Renal cortex interstitium (tissue), 11 donors: Measurements from ENCODE around the gene SPOCK1. TPM values are rescaled to one million over a fixed set of nuclear protein-coding genes. Genes with fewer than 3 reads are reported as not detected.

ENCODE experiments used
- DNase-seq, 11 donors: peaks; one replicate each; pipeline ENCODE4 v3.0.0-alpha.2; 2013; ENCODE audit warnings: low read depth in 9 of 11, low spot score in 4 of 11; ENCODE audit errors: extremely low read depth in 1 of 11
- polyA plus RNA-seq, 3 donors: library from polyadenylated mRNA; unstranded; fragments of 120-200 nt; gene quantifications; one replicate each; pipeline ENCODE4 v1.2.1, GENCODE V29; 2013; ENCODE audit not compliant: insufficient read length in 3 of 3

The SPOCK1 gene
- polyA plus RNA-seq, 3 donors, result 6.5 to 9.7 (median 8.3) TPM

DNA sequence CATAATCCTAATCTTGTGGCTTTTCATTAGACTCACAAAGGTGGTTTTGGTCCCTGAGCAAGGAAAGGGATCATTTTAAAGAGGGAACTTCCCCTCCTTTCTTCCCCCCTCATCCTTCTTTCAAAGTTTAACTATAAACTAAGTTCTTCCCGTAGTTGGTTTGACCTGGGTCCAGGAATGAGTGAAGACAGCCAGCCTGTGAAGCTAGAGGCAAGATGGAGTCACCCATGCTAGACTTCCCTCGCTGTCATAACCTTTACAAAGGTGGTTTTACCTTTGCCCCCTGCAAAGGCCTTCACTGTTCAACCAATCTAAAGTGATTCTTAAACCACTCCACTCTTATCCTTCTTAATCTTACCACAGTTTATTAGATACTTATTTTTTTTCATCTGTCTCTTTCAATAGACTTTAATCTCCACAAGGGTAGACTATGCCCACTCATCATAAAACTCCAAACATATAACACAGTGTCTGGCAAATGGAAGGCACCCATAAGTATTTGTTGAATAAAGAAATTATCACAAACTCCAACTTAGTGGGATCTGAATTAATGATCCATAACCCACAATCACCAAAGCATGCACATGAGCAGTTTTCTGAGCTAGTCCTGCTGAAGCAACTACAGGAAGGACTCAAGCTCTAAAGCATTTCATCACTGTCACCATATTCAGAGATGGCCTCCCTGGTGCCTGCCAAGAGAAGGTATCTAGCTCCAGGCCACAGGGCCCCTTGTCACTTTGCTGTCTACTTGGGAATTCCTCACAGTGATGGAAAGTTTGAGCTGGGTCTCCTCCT, 369.0 kb downstream of the SPOCK1 start:
- no peak for DNase-seq

DNA sequence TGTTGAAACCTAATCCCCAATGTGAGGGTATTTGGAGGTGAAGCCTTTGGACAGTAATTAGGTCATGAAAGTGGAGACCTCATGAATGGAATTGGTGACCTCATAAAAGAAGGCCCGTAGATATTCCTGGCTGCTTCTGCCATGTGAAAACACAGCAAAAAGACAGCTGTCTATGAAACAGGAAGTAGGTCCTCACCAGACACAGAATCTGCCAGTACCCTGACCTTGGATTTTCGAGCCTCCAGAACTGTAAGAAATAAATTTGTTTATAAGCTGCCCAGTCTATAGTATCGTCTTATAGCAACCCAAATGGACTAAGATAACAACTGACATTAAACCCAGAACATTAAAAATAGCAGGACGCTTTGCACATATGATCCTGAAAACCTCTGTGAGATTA, 371.1 kb downstream of the SPOCK1 start:
- no peak for DNase-seq

DNA sequence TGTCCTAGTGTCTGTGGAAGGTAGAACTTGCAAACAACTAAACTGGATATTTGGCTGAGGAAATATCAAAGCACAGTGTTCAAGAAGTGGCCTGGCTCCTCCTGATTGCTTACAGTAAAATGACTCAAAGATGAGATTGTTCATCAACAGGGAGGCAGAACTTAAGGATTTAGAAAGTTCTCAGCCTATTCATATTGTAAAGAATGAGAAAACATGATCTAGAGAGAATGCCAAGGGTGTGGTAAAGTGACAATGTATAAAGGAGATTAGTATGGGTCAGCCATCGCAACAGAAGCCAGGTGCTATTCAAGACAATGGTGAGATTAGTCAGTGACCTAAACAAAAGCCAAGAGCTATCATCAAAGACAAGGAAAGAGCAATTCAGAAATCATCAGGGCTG, 372.3 kb downstream of the SPOCK1 start:
- DNase-seq, result no peak

DNA sequence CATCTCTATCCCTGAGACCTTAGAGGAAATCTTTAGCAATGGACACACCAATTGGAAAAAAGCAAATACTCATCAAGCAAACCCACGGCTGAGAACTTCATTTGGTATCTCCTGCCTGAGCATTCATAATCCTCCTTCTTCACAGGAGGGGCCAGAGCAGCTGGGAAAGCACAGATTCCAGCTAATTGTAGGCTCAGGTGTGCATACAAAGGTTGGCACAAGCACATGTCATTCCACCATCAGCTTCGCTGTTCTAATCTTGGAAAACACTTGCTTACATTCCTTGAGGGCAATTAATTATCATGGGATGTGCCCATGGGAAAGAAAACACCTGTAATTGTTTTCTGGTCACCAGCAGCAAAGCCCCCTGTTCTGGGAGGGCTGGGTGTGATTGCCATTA, 376.6 kb downstream of the SPOCK1 start:
- no peak for DNase-seq

DNA sequence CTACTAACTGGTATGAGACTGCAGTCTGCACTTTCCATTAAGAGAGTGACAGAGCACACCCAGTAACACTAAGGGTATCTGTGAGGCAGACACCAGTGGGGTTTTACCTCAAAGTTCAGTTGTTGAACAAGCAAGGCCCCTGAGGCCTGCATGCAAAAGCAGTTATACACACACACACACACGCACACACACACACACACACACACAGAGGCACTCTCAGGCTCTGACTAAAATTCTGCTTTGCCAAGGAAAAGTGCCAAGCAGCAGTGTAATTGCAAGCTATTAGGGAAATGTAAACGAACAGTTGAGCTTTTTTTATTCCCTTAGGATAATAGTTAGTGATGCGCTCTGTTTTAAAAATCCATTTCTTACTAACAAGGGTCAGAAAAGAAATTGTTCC, 377.1 kb downstream of the SPOCK1 start:
- DNase-seq, result no peak

DNA sequence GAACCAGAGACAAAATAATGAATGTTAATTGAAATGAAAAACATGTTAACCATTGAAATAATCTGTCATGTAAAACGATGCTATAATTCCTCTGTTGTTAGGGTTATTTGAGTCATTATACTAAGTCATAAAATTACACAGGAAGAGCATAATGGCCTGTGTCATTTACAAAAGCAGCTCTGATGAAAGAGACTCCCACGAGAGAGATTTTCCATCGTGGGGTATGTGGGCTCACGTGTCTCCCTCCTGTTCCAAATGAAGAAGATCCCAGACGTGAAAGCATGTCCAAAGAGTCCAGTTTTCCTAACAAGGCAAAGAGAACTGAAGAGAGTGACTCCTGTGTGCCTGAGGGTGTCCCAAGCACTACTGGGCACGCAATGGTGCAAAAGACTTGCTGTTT, 379.8 kb downstream of the SPOCK1 start:
- DNase-seq, result no peak

DNA sequence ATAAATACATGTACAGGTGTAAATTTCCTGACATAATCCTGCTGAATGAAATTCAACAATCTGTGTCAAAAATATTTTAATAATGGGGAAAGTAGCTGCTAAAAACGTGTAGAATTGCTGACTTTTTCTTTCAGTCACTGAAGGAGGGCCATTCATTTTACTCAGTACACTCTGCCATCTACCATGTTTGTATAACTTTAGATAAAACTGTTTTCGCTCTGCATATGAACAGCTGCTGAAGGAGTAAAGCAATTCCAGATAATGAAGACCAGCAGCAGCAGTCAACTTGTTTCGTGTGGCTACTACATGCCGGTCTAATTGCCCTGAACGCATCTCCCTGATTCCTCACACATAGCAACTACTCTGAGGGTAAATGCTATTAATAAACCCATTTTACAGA, 380.5 kb downstream of the SPOCK1 start:
- no peak for DNase-seq

DNA sequence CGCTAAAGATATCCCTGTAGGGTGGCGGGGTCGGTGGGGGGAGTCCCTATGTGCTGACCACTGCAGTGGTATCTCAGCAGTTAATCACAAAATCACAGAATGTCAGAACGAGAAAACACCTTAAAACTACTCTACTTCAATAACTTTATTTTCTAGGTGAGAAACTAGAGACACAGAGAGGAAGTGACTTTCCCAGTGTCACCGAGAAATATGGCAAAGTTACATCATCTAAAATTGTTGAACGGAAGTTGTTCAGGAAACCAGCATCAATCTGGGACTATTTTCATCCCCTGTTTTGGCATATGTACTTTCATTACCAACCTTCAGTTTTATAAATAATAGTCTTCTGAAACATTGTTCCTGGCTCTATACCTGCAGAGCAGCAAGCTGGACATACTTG, 384.0 kb downstream of the SPOCK1 start:
- no peak for DNase-seq

DNA sequence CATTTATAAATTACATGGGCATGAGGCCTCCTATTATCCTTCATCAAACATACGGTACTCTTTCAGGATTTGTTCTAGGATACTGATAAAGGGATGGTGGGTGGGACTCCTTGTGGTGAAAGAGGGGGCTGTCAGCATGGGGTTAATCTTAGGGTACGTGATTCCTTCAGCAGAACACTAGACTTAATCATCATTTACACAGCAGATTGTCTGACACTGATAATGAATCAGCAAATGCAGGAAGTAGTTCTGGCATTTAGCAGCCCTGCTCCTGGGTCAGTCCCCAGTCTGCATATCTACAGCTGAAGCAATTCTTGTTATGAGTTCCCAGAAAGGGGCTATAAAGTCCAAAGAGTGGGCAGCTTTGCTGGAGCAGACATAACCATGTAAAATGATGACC, 384.6 kb downstream of the SPOCK1 start:
- no peak for DNase-seq

DNA sequence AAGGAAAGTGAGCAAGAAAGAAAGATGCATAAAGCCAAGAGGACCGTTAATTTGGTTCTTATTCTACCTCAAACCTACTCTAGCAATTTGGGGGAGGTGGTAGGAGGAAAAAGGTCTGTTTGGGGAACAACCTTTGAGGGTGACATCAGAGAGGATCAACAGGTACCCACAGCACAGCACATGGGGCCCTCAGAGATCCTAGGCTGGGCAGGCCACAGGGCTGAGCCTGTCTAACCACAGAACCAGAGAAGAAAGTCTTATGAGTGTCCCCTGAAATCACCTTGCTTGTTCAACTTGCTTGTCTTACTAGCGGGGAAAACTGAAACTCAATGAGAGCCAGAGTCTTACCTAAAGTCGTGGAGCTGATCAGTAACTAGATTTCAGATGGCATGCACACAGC, 385.2 kb downstream of the SPOCK1 start:
- no peak for DNase-seq

DNA sequence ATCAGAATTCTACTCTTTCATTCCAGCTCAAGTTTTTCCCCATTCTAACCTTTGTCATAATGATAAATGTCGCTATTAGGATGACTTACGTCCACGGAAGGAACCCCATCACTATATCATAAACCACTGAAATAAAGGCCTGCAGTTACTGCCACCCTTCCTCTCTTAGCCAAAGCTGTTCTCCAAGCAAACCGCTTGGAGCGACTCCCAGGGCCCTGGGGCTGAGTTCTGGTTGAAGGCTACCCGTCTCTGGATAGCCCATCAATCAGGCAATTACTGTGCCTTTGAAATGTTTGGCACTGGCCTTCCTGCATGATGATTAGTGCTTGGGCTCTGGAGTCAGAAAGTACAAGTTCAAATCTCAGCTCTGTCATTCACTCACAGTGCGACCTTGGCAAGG, 386.0 kb downstream of the SPOCK1 start:
- no peak for DNase-seq

DNA sequence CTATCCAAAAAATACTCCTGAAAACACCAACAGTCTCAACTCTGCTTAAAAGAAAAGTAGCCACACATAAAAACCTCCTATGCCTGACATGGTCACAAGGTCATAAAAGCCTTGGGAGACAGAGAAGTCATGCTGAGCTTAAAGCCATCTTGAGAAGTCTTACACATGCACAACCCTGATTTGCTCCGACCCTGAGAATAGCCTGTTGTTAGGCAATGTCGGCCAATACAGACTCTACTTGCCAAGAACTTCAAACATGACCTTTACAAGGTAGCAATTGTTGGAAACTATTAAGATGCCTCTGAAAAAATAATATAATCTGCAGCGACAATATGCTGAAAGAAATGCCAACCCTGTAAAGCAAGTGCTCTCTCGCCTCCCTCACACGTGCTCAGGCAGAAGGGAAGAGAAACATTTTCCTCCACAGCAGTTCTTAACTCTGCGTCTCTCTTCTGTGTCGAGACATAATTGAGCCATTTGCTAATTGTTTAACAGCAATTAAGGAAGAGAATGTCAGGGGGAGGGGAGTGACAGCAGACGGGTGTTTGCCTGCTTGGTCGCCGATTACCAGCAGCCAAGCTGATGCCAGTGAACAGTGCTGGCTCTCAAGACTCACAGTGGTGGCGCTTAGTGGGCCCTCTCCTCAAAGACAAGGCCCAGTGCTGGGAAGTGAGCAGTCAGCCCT, 393.6 kb downstream of the SPOCK1 start:
- DNase-seq, result no peak

DNA sequence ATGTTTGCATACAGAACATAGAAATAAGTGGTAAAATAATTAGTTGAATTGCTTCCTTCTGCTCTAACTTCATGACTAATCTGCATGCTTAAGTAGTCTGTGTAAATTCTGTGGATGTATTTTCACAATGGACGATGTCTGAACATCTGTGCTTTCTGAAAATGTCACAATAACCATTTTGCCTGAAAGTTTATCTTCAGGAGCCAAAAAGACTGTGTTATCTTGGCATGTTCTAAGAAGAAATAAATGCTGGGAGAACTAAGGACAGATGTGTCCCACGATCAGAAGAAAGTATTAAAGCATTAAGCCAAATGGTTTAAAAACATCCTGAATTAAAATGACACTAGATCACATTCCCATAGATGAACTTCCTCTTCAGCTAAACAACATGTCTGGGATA, 397.6 kb downstream of the SPOCK1 start:
- DNase-seq, result no peak

DNA sequence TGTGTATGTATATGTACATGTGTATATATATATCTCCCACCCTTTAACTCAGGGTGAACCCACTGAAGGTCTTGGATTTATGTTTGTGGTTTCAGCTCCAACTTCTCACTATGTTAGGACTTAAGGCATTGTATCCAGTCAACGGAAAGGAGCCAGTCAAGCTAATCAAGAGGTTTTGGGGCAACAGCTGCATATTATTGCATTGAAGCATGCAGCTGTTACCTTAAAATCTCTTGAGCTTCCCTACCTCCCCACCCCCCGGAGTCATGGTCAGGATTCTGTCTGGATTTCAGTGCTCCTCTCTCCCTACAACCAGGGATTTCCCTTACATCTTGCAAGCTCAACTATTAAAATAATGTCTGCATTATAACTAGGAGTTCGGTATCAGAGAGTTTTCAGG, 399.5 kb downstream of the SPOCK1 start:
- DNase-seq, result no peak

DNA sequence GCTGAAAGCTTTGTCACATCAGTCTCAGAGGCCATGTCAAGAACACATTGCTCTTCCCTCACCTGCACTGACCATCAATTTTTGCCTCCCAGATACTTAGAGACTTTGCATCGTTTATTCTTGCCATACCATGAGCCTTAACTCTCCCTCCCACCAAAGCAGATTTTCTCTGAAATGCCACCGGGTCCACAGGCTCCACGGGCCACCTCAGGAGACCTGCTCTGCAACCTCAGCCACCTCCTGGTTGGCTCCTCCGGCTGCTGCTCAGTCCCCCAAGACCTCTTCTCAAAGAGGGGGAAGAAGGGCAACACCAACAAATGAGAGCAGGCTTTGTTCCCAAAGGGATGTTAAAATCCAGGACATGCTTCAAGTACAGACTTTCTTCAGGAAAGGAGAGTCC, 400.5 kb downstream of the SPOCK1 start:
- no peak for DNase-seq

DNA sequence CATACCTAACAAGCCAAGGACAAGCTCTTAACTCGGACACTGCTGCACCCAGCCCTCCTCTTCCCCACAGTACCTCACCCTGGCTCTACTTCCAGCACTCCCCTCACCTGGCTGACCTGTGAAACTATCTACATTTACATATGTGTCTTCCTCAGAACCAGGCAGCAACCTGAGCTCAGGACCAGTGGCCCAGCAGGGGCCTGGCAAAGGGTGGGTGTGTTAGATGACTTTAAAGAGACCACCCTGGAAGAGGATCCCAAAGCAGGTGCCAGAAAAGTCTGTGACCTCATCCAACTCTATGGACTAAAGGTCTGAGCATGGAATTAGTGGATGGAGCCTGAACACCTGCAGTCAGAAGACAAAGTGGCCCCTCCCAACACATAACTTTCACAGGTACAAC, 400.9 kb downstream of the SPOCK1 start:
- no peak for DNase-seq

DNA sequence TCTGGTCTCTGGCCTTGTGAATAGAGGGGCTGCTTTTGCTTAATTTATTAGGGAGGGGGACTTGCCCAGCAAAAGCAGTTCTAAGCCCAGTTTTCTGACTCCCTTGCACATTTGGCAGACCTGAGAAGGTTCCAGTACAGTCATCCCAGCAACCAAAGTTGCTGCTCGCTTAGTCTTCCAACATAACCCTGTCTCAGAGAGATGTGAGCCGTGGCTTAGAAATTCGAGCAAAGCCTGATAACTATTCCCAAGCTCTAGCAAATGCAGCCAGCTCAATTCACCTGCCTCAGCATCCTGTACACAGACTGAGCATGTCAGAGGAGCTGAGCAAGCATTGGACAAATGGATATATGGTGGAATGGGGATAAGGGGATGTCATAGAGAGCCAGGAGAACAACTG, 401.9 kb downstream of the SPOCK1 start:
- no peak for DNase-seq

DNA sequence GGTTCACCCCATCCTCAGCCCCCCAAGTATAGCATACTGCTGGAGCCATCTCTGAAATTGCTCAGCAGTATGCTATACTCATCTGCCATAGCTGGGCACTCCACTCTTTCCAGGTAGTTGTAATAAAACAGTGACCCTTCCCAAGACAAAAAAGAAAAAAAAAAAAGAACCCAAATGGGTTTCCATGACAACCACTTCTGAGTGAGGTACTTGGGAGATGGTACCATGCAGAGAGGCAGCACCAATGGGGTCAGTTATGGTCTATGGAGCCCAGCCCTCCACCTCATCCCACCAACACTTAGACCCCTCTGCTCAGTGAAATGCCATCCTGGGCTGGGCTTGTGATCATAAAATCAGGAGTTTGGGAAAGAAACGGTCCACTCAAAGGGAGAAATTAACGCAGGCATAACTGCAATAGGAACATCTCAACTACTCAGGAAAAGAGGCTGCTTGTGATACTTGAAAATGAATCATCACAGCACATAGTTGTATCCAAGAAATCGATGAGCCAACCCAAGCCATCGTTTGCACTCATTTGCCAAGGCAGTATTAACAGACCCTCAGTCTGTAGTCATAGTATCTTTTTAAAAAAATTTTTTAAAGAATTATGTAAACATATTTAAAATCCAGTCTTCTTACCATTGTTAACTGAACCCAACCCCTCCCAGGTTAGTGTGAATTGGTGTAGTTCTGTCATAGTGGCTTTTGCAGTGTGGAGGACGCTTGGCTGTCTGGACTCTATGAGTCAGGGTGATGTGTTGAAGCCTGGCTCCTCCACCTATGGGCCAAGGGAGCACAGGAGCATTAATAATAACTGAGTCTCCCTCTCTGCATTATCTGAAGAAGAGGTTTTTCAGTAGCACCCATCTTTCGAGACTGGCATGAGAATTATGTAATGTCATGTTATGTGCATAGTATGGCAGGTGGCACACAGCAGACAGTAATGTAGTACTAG, 402.7 kb downstream of the SPOCK1 start:
- DNase-seq, result no peak

DNA sequence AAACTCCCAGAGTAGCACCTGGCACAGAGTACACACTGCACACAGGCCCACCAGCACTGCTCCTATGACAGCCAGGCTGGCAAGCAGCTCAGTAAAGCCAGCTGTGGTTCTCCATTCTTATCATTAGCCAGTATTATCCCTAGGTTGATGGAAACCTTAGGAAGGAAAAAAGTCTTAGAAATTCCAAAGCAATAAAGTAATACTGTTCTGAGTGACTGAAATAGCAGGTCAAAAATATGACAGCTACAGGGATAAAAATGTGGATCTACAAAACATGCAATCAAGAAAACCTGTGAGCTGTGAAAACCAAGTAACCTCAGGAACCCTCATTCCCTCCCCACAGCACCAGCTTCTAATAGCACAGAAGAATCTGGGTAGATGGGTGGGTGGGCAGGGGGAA, 403.5 kb downstream of the SPOCK1 start:
- no peak for DNase-seq

DNA sequence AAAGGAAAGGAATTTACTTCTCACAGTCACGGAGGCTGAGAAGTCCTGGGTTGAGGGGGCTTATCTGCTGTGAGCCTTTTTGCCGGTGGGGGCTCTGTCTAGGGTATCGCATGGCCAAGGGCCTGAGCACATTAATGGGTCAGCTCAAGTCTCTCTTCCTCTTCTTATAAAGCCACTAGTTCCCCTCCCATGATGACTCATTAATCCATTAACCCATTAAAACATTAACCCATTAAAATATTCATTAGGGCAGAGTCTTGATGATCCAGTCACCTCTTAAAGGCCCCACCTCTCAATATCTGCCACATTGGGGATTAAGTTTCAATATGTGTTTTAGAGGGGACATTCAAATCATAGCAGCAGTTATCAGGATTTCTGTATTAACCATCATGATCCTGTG, 406.3 kb downstream of the SPOCK1 start:
- DNase-seq, result no peak
